Gastroesophageal sphincter (tissue), 3 donors: ENCODE measurements around the gene PACRG.

Source experiments
- CTCF ChIP-seq, 4 experiments: fragments of 200-600 bp in 2 of 4; fragments of 450-650 bp in 2 of 4; sonication (generic) in 1 of 4; IDR thresholded peaks; one replicate each; pipeline ENCODE4 v1.5.1; 2017 to 2019; ENCODE audit warnings: antibody characterized with exemption in 4 of 4, mild to moderate bottlenecking in 2 of 4, moderate library complexity in 2 of 4
- EP300 ChIP-seq: sonication (generic); formaldehyde crosslinking; IDR thresholded peaks from one replicate; pipeline ENCODE4 v1.6.1; 2017; ENCODE audit warnings: antibody characterized with exemption, mild to moderate bottlenecking
- POLR2A ChIP-seq, 2 donors: fragments of 450-650 bp; IDR thresholded peaks; one replicate each; pipeline ENCODE4 v1.6.1; 2017; ENCODE audit warnings: antibody characterized with exemption in 2 of 2, mild to moderate bottlenecking in 2 of 2, moderate library complexity in 1 of 2
- POLR2AphosphoS5 ChIP-seq: sonication (generic); formaldehyde crosslinking; IDR thresholded peaks from one replicate; pipeline ENCODE4 v1.6.1; 2017; ENCODE audit warnings: antibody characterized with exemption

GRCh38 chr6:162951164-162951743 lies 223.5 kb downstream of the PACRG start:
- TF ChIP-seq CTCF (IDR thresholded peaks at IDR 0.05) = no peak
- no peak for TF ChIP-seq POLR2A (IDR thresholded peaks at IDR 0.05)
- TF ChIP-seq EP300 = no peak
- TF ChIP-seq POLR2AphosphoS5 = no peak
